Lung (tissue), 12 donors: Measurements from ENCODE around the gene PRSS8. TPM values are rescaled to one million over a fixed set of nuclear protein-coding genes. Genes with fewer than 3 reads are reported as not detected.
A peak's percentile ranks its signal among the peaks of the same experiment; 100 is the strongest.
"Not testable (repeated sequence)": the region's sequence is repeated elsewhere in the genome, so short reads cannot be mapped to it uniquely, and the experiment has no call there.

Source experiments
- ATAC-seq: fragments of 200-7000 bp; cut with Tn5 transposase; one replicate; pipeline ENCODE4 v1.9.1; 2020; ENCODE audit warnings: moderate number of reproducible peaks; ENCODE audit not compliant: insufficient read depth, low FRiP score
- DNase-seq, 3 donors: peaks; one replicate each; pipeline ENCODE4 v3.0.0-alpha.2; 2013 to 2017
- H3K27ac ChIP-seq, 2 donors: one replicate each; pipeline ENCODE4 v1.5.1; 2013; ENCODE audit warnings: mild to moderate bottlenecking in 2 of 2, moderate library complexity in 2 of 2, control low read depth in 1 of 2, inconsistent platforms in 1 of 2, low read depth in 1 of 2, low read length in 1 of 2
- H3K27me3 ChIP-seq, 3 donors: one replicate each; pipeline ENCODE4 v1.5.1; 2013; ENCODE audit warnings: low read length in 2 of 3; ENCODE audit not compliant: control insufficient read depth in 3 of 3, insufficient read depth in 3 of 3
- H3K36me3 ChIP-seq, 4 donors: one replicate each; pipeline ENCODE4 v1.5.1; 2013; ENCODE audit warnings: low read length in 4 of 4, mild to moderate bottlenecking in 1 of 4, moderate library complexity in 1 of 4; ENCODE audit not compliant: control insufficient read depth in 4 of 4, insufficient read depth in 4 of 4
- H3K4me1 ChIP-seq, 5 donors: one replicate each; pipeline ENCODE4 v1.5.1; 2013; ENCODE audit warnings: low read length in 5 of 5, mild to moderate bottlenecking in 2 of 5, moderate library complexity in 1 of 5; ENCODE audit not compliant: control insufficient read depth in 5 of 5, insufficient read depth in 5 of 5
- H3K4me3 ChIP-seq: one replicate; pipeline ENCODE4 v1.5.1; 2013; ENCODE audit warnings: mild to moderate bottlenecking, control low read depth, moderate library complexity
- H3K9ac ChIP-seq, 2 donors: one replicate each; pipeline ENCODE4 v1.5.1; 2013; ENCODE audit warnings: low read length in 2 of 2, control low read depth in 1 of 2; ENCODE audit not compliant: insufficient read depth in 1 of 2
- H3K9me3 ChIP-seq, 4 donors: one replicate each; pipeline ENCODE4 v1.5.1; 2013; ENCODE audit warnings: low read length in 3 of 4, mild to moderate bottlenecking in 1 of 4, moderate library complexity in 1 of 4; ENCODE audit not compliant: control insufficient read depth in 4 of 4, insufficient read depth in 3 of 4
- CTCF ChIP-seq: IDR thresholded peaks from 2 replicates; pipeline ENCODE4 v1.5.1; 2012; ENCODE audit warnings: mild to moderate bottlenecking; ENCODE audit errors: control extremely low read depth, extremely low read depth
- WGBS, 2 donors: extraction: QIAGEN DNeasy Blood & Tissue Kit; methylation state at CpG; one replicate each; pipeline ENCODE4 v1.1.7; 2013; 5-methylcytosine and 5-hydroxymethylcytosine counted together
- polyA plus RNA-seq, 2 donors: library from polyadenylated mRNA; stranded (reverse); fragments of 200-250 nt; gene quantifications; one replicate each; pipeline ENCODE4 v1.2.1, GENCODE V29; 2013
- total RNA-seq, 2 donors: library from RNA; depleted of rRNA in 1 of 2; stranded (reverse); fragments of >200 nt in 1 of 2; gene quantifications; one replicate each; pipeline ENCODE4 v1.2.1, GENCODE V29; 2014 to 2021
- donor health status: control.
- donor health status: control.
- donor health status: Bipolar disorder and iron deficiency.
- donor health status: healthy.
- donor health status: DM: yes; HTN: yes; CAD: no.

The PRSS8 gene
- total and polyA plus RNA-seq, 4 donors: 83.2 to 127 (median 89.8) TPM

- no peaks in the 10 kb centered on the region for H3K36me3 ChIP-seq
- H3K27me3 ChIP-seq: peaks cover 0 to 24% (median 15%) of the 10 kb centered on the region in 3 donors
- no peak for TF ChIP-seq CTCF
- WGBS, 2 donors: 77 to 78% methylated on average over 12 of the region's 12 CpGs
- DNase-seq (no peak), ATAC-seq (no peak)
- no peak overlapping the region for H3K9ac ChIP-seq
- no peaks in the 10 kb centered on the region for H3K9me3 ChIP-seq
- no peak overlapping the region for H3K27ac ChIP-seq
- peaks cover 5 to 16% (median 9%) of the 10 kb centered on the region in 5 donors for H3K4me1 ChIP-seq
- no peak overlapping the region for H3K4me3 ChIP-seq
Measured at GRCh38 chr16:31145398-31145990, 10.0 kb upstream of the PRSS8 start.

- 91 to 96% methylated on average over 7 of the region's 7 CpGs for WGBS, 2 donors
Measured at GRCh38 chr16:31144418-31144817, 8.9 kb upstream of the PRSS8 start.

GRCh38 chr16:31143694-31144148 is 8.2 kb upstream of the PRSS8 start:
- DNase-seq: no peak
- Histone ChIP-seq H3K4me1 (peaks cover 7 to 23% (median 12%) of the 10 kb centered on the region in 5 donors), H3K4me3 (no peak overlapping the region), H3K36me3 (no peaks in the 10 kb centered on the region), H3K27me3 (peaks cover 0 to 22% (median 10%) of the 10 kb centered on the region in 3 donors), H3K27ac (no peak overlapping the region), H3K9me3 (no peaks in the 10 kb centered on the region), H3K9ac (no peak overlapping the region)
- no peak for TF ChIP-seq CTCF
- WGBS, 2 donors: 93 to 99% methylated on average over 8 of the region's 8 CpGs
- no peak for ATAC-seq

More at GRCh38 chr16:31144418-31144817, 8.9 kb upstream of the PRSS8 start:
- H3K27ac ChIP-seq, H3K9me3 ChIP-seq, H3K36me3 ChIP-seq, H3K9ac ChIP-seq, DNase-seq, H3K4me3 ChIP-seq, ATAC-seq: not testable (repeated sequence)
- Histone ChIP-seq H3K4me1 (peaks cover 5 to 16% (median 9%) of the 10 kb centered on the region in 5 donors), H3K27me3 (peaks cover 0 to 22% (median 13%) of the 10 kb centered on the region in 3 donors)

- ATAC-seq (no peak), DNase-seq (no peak)
- Histone ChIP-seq H3K27ac (peak overlapping the region in 1 of 2 donors; percentile 81), H3K9me3 (no peaks in the 10 kb centered on the region), H3K4me3 (peak overlapping the region; percentile 18), H3K36me3 (no peaks in the 10 kb centered on the region), H3K9ac (no peak overlapping the region), H3K4me1 (peaks cover 7 to 29% (median 18%) of the 10 kb centered on the region in 5 donors), H3K27me3 (peaks cover 0 to 21% (median 10%) of the 10 kb centered on the region in 3 donors)
- TF ChIP-seq CTCF: no peak
- 59 to 73% methylated on average over 16 to 22 of the region's 22 CpGs for WGBS, 2 donors
Measured at GRCh38 chr16:31143011-31143693, 7.6 kb upstream of the PRSS8 start.
